A549 (cell line): ENCODE data around the gene BABAM1.

Experiments used
- CEBPB ChIP-seq, 2 experiments: fragments of >200 bp in 1 of 2; sonication (Bioruptor Twin) in 1 of 2; formaldehyde crosslinking in 1 of 2; IDR thresholded peaks; 2 replicates each; pipeline ENCODE4 v1.6.1; 2012 to 2016
- EHMT2 ChIP-seq: fragments of 200-600 bp; sonication (generic); IDR thresholded peaks from 2 replicates; pipeline ENCODE4 v1.6.1; 2016; ENCODE audit warnings: antibody characterized with exemption, low read depth, mild to moderate bottlenecking, moderate library complexity
- EP300 ChIP-seq, 2 experiments: fragments of >200 bp; sonication (Bioruptor Twin); formaldehyde crosslinking; IDR thresholded peaks; 2 replicates in 1 of 2; 3 replicates in 1 of 2; pipeline ENCODE4 v1.6.1; 2016 to 2017
- FOSL2 ChIP-seq, 2 experiments: fragments of 450-650 bp in 1 of 2; fragments of >200 bp in 1 of 2; sonication (Bioruptor Twin) in 1 of 2; formaldehyde crosslinking; IDR thresholded peaks; 2 replicates each; pipeline versions ENCODE4 v1.5.0 to v1.6.1; 2016 to 2020; ENCODE audit warnings: mild to moderate bottlenecking in 1 of 2, moderate library complexity in 1 of 2
- MAX ChIP-seq: IDR thresholded peaks from 2 replicates; pipeline ENCODE4 v1.6.1; 2012
- MYC ChIP-seq: IDR thresholded peaks from 2 replicates; pipeline ENCODE4 v1.6.1; 2012; ENCODE audit warnings: mild to moderate bottlenecking, inconsistent platforms, low read length, improper control_type of control experiment, borderline replicate concordance
- NFE2L2 ChIP-seq: fragments of 150-350 bp; conservative IDR thresholded peaks from 2 replicates; pipeline ENCODE4 v1.6.1; 2014; ENCODE audit warnings: low read length
- NR3C1 ChIP-seq: fragments of >200 bp; sonication (Bioruptor Twin); formaldehyde crosslinking; IDR thresholded peaks from 3 replicates; pipeline ENCODE4 v1.6.1; 2017
- POLR2A ChIP-seq: IDR thresholded peaks from 2 replicates; pipeline ENCODE4 v1.6.1; 2012; ENCODE audit warnings: mild to moderate bottlenecking, low read length
- RAD21 ChIP-seq, 2 experiments: fragments of >200 bp in 1 of 2; sonication (Bioruptor Twin) in 1 of 2; formaldehyde crosslinking in 1 of 2; IDR thresholded peaks in 1 of 2; conservative IDR thresholded peaks in 1 of 2; 2 replicates in 1 of 2; 3 replicates in 1 of 2; pipeline ENCODE4 v1.6.1; 2012 to 2018; ENCODE audit warnings: inconsistent platforms in 1 of 2
- REST ChIP-seq: fragments of 200-600 bp; sonication (generic); IDR thresholded peaks from 2 replicates; pipeline ENCODE4 v1.6.1; 2016; ENCODE audit warnings: antibody characterized with exemption, mild to moderate bottlenecking, moderate library complexity
- RFX5 ChIP-seq: fragments of 450-650 bp; IDR thresholded peaks from 2 replicates; pipeline ENCODE4 v1.7.1; 2014; ENCODE audit warnings: antibody characterized with exemption, mild to moderate bottlenecking, moderate library complexity
- RNF2 ChIP-seq: fragments of 200-600 bp; sonication (generic); IDR thresholded peaks from 2 replicates; pipeline ENCODE4 v1.6.1; 2016; ENCODE audit warnings: low read depth, mild to moderate bottlenecking, antibody characterized with exemption, moderate library complexity, borderline replicate concordance
- TF ChIP-seq, protein P1 (sequence below): fragments of >200 bp; sonication (Bioruptor Twin); formaldehyde crosslinking; IDR thresholded peaks from 3 replicates; pipeline ENCODE4 v1.5.1; 2016

- TF ChIP-seq REST = no peak
- TF ChIP-seq, protein P1, sequence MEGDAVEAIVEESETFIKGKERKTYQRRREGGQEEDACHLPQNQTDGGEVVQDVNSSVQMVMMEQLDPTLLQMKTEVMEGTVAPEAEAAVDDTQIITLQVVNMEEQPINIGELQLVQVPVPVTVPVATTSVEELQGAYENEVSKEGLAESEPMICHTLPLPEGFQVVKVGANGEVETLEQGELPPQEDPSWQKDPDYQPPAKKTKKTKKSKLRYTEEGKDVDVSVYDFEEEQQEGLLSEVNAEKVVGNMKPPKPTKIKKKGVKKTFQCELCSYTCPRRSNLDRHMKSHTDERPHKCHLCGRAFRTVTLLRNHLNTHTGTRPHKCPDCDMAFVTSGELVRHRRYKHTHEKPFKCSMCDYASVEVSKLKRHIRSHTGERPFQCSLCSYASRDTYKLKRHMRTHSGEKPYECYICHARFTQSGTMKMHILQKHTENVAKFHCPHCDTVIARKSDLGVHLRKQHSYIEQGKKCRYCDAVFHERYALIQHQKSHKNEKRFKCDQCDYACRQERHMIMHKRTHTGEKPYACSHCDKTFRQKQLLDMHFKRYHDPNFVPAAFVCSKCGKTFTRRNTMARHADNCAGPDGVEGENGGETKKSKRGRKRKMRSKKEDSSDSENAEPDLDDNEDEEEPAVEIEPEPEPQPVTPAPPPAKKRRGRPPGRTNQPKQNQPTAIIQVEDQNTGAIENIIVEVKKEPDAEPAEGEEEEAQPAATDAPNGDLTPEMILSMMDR = no peak
- TF ChIP-seq NFE2L2 = no peak
- no peak for TF ChIP-seq FOSL2 (IDR thresholded peaks at IDR 0.05)
- no peak for TF ChIP-seq FOSL2 (CRISPR knock-in tag; IDR thresholded peaks at IDR 0.05)
- no peak for TF ChIP-seq RFX5
- no peak for TF ChIP-seq EP300 (IDR thresholded peaks at IDR 0.05)
- TF ChIP-seq NR3C1 = no peak
- TF ChIP-seq POLR2A = no peak
- TF ChIP-seq CEBPB (IDR thresholded peaks at IDR 0.05) = no peak
- TF ChIP-seq RNF2 = no peak
- TF ChIP-seq RAD21 (conservative IDR thresholded peaks at IDR 0.05 in 1 of 2, IDR thresholded peaks at IDR 0.05 in 1 of 2) = no peak
- TF ChIP-seq MYC = no peak
- no peak for TF ChIP-seq MAX
- TF ChIP-seq EHMT2 = no peak
Measured at GRCh38 chr19:17266589-17266974, 661 bp upstream of the BABAM1 start.
